Measurements from ENCODE around the gene KDSR. TPM values are rescaled to one million over a fixed set of nuclear protein-coding genes. Genes with fewer than 3 reads are reported as not detected.

Gene KDSR
- total RNA-seq, 1 experiment from 2014 or later: 26.2 TPM

DNA sequence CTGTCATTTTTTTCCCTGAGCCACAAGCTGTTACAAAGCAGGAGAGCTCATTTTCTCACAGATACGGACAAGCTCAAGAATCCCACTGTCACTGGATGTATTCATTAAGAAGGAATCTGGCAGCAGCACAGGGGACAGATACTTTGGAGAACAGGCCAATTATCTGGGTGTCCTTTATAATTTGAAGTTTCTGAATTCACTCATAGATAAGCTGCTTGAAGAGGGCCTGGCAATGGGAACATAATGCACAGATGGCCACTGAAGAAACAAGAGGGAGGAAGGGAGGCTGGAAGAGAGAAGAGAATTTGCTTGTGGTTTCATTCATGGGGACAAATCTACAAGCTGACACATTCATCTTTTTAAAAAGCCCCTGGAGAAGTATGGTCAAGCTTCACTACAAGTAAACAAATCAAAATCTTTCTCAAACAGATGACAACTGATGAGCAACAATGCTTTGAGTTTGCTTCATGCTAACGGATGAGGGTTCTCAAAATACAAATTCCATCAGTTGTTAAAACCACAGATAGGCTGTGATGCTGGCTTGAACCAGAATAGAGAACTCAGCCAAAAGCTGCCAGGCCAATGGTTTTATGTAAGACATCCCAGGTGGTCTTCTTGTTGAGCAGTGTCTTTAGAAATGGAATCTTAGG lies 59.3 kb downstream of the KDSR start:
- no peak for DNase-seq (ENCODE audit: low read depth)

- no peak for DNase-seq (ENCODE audit: low read depth)
Measured at GRCh38 chr18:63306819-63307550, 60.0 kb downstream of the KDSR start.

DNA sequence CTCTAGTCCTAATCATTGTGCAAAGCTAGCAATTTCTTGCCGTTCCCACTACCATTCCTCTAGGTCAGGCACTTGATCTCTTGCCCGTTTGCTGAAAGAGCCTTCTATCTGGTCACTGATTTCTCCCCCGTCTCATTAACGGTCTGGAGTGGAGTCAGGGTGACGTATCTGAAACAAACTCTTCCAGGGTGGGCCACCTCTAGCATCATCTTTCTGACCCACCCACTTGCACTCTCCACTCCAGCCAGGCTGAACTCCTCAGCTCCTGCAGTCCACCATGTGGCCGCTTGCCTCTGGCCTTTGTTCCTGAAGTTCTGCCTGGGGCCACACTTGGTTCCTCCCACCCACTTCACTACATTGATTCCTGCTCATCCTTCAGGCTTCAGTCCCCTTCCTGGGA lies 60.8 kb downstream of the KDSR start:
- DNase-seq (ENCODE audit: low read depth): no peak

- no peak for DNase-seq (ENCODE audit: low read depth)
Measured at GRCh38 chr18:63303547-63303946, 63.5 kb downstream of the KDSR start.

- no peak for DNase-seq (ENCODE audit: low read depth)
Measured at GRCh38 chr18:63302636-63303405, 64.2 kb downstream of the KDSR start.

- no peak for DNase-seq (ENCODE audit: low read depth)
Measured at GRCh38 chr18:63302220-63302619, 64.8 kb downstream of the KDSR start.

- no peak for DNase-seq (ENCODE audit: low read depth)
Measured at GRCh38 chr18:63301434-63301833, 65.6 kb downstream of the KDSR start.

- DNase-seq (ENCODE audit: low read depth): no peak
Measured at GRCh38 chr18:63299837-63300745, 66.9 kb downstream of the KDSR start.

GRCh38 chr18:63298400-63299365 lies 68.3 kb downstream of the KDSR start:
- DNase-seq (ENCODE audit: low read depth): peak; percentile 26

DNA sequence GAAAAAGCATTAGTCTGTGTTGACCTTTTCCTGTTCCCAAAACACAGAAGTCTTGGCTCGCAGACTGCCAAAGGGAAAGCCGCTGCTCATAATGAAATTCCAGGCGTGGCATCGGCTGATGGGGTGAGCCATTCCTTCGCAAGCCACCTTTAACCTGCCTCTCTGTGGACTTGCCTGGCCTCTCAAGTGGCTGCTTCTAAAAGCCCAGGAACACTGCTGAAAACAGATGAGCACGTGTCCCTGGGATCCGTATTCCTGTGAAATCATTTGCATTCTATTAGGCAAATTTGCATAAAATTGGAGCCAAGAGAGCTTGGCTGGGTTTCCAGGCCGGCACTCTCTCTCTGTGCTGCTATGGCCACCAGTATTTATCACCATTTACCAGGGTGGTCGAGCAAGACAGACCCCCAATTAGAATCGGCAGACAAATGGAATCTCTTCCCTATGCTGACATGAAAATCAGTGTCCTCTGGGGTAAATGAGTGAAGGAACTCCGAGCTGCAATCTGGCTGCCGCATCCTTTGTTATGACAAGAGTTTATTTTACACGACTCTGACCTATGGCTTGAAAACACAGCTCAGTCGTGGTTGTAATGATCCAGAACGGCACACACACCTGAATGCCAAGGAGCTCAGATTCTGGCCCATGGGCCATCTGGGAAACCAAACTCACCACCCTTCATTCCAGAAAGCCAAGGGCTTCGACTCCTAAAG lies 69.2 kb downstream of the KDSR start:
- no peak for DNase-seq (ENCODE audit: low read depth)

DNA sequence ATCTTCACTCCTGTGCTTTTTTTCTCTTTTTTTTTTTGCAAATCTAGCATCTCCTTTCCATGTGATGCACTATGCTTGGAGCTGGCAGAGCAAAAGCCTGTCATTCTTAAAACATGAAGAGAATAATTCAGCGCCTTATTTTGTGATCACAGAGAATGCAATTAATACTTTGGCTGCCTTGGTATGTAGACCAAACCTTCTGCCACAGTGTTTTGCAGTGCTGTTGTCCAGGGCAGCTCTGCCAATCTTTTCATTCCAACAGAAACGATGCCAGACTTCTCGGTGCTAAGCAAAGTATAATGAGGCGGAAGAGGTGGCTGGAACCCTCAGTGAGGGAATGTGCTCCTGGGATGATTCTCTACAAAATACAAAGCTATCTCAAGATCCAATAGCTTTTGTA lies 73.1 kb downstream of the KDSR start:
- no peak for DNase-seq (ENCODE audit: low read depth)

DNA sequence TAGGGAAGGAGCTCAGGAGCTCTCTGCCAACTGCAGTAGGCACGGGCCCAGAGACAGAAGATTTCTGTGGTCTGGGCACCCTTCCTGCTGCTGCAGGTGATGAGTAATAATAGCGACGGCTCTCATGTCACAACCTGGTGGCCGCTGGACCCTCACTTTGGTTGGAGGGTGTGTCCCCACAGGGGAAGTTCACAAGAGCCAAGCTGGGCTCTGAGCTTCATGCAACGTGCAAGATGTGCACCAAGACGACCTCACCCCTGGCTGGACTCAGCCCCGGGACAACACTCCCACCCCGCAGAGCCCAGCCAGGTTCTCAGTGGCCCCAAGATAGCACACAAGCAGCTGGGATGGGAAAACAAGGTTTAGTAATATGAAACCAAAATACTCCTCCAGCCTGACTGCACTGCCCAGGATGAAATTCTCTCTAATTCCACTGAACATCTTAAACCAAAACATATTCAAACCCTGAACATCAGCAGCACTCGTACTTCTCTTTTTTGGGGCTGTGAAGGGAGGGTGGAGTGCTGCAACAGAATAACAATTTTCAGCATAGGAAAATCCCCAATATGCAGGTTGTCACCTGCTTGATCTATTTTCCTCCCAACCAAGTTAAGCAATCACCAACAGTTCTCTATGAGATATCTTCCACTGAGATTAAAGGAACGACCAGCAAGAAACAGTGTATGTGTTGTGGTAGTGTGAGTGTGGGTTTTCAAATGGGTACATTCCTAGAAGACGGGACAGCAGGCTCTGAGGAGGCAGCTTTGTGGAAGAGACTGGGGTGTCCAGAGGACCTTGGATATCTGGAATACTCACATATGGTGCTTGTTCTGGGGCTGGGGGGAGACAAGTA lies 73.9 kb downstream of the KDSR start:
- DNase-seq (ENCODE audit: low read depth): no peak

- DNase-seq (ENCODE audit: low read depth): no peak
Measured at GRCh38 chr18:63291278-63291677, 75.7 kb downstream of the KDSR start.

GRCh38 chr18:63290821-63291200 lies 76.2 kb downstream of the KDSR start:
- no peak for DNase-seq (ENCODE audit: low read depth)

- DNase-seq (ENCODE audit: low read depth): no peak
Measured at GRCh38 chr18:63290166-63290820, 76.7 kb downstream of the KDSR start.

GRCh38 chr18:63288311-63288710 lies 78.7 kb downstream of the KDSR start:
- no peak for DNase-seq (ENCODE audit: low read depth)

DNA sequence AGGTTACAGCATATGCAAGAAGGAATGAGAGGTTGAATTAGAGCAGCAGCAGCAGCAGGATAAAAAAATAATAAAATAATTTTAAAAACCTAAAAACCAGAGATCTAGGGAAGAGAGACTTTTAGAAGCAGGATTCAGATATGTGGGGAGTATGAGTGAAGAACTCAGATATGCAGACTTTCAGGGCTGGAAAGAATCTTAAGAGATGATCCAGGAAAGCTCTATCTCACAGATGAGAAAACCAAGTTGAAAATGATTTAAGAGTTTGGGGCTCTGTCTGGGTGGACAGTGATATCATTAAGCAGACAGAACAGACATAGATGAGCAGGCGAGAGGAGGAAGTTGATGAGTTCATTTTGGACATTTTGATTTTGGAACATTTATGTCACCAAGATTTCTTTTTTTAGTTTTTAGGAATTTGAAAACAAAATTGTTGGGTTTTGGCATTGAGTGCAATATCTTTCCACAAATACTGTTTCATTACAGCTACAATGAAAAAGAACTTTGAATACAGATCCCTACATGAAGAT lies 79.2 kb downstream of the KDSR start:
- DNase-seq (ENCODE audit: low read depth): no peak

- no peak for DNase-seq (ENCODE audit: low read depth)
Measured at GRCh38 chr18:63286926-63287325, 80.1 kb downstream of the KDSR start.

Data from Daoy (cell line).